ENCODE data around the gene TMED8.

DNA sequence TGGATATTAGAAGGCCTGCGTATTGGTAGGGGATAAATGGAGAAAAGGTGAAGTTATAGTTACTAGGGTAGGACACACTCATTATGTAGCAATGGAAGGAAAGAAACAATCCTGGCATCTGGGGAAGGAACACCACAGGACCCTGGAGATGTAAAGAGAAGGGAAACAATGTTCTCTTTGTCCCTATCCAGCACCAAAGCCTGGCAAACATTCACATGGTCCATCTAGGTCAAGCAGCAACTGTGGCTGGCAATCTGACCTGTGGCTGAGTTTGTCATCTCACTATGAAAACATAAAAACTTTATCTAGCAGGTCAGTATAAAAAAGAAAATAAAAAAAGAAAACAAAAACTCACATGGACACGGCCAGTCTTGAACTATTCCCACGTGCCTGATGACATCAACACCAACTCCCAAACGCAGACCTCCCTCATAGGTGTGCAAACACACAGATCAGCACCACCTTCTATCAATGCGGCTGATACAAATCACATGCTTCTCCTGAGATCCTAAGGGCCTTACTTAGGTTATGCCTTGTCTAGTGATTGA lies 58.8 kb downstream of the TMED8 start:
- TF ChIP-seq, protein P1, sequence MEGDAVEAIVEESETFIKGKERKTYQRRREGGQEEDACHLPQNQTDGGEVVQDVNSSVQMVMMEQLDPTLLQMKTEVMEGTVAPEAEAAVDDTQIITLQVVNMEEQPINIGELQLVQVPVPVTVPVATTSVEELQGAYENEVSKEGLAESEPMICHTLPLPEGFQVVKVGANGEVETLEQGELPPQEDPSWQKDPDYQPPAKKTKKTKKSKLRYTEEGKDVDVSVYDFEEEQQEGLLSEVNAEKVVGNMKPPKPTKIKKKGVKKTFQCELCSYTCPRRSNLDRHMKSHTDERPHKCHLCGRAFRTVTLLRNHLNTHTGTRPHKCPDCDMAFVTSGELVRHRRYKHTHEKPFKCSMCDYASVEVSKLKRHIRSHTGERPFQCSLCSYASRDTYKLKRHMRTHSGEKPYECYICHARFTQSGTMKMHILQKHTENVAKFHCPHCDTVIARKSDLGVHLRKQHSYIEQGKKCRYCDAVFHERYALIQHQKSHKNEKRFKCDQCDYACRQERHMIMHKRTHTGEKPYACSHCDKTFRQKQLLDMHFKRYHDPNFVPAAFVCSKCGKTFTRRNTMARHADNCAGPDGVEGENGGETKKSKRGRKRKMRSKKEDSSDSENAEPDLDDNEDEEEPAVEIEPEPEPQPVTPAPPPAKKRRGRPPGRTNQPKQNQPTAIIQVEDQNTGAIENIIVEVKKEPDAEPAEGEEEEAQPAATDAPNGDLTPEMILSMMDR (conservative IDR thresholded peaks at IDR 0.05; ENCODE audit: low read depth, low read length), result no peak
- no peak for TF ChIP-seq EZH2 (IDR thresholded peaks at IDR 0.05; ENCODE audit: borderline replicate concordance, low read depth, low read length, poor library complexity, severe bottlenecking)
